Kidney epithelial cell (primary cell): ENCODE data around the gene CDK9. TPM values are rescaled to one million over a fixed set of nuclear protein-coding genes. Genes with fewer than 3 reads are reported as not detected.
A peak's percentile ranks its signal among the peaks of the same experiment; 100 is the strongest.

Source experiments
- DNase-seq: peaks from one replicate; pipeline ENCODE4 v3.0.0-alpha.2; 2010; ENCODE audit warnings: low read depth
- H3K27me3 ChIP-seq: 2 replicates; pipeline ENCODE4 v1.6.0; 2011; ENCODE audit warnings: low read length; ENCODE audit not compliant: control insufficient read depth, insufficient read depth
- H3K36me3 ChIP-seq: 2 replicates; pipeline ENCODE4 v1.5.1; 2011; ENCODE audit warnings: low read length; ENCODE audit not compliant: control insufficient read depth, insufficient read depth
- H3K4me3 ChIP-seq: 2 replicates; pipeline ENCODE4 v1.5.1; 2011; ENCODE audit warnings: low read depth, mild to moderate bottlenecking, control low read depth, low read length
- CTCF ChIP-seq: IDR thresholded peaks from 2 replicates; pipeline ENCODE4 v1.5.1; 2011; ENCODE audit warnings: mild to moderate bottlenecking, moderate library complexity, low read length, control low read depth, inconsistent platforms; ENCODE audit not compliant: insufficient read depth, poor library complexity, severe bottlenecking
- total RNA-seq: library from RNA; depleted of rRNA; stranded (reverse); fragments of >200 nt; gene quantifications from 2 replicates; pipeline ENCODE4 v1.2.3, GENCODE V29; 2015

Gene CDK9
- total RNA-seq, 1 donor from 2014 or later = 47.3 TPM

GRCh38 chr9:127816728-127817127 is 30.9 kb downstream of the CDK9 start:
- no peak overlapping the region for H3K4me3 ChIP-seq
- no peak for TF ChIP-seq CTCF
- H3K36me3 ChIP-seq = peaks cover 5% of the 10 kb centered on the region
- DNase-seq = no peak
- no peaks in the 10 kb centered on the region for H3K27me3 ChIP-seq

GRCh38 chr9:127817881-127818434 is 32.1 kb downstream of the CDK9 start:
- Histone ChIP-seq H3K36me3 (peaks cover 3% of the 10 kb centered on the region), H3K4me3 (no peak overlapping the region), H3K27me3 (no peaks in the 10 kb centered on the region)
- no peak for TF ChIP-seq CTCF
- DNase-seq = no peak

- H3K36me3 ChIP-seq = no peaks in the 10 kb centered on the region
- H3K27me3 ChIP-seq = no peaks in the 10 kb centered on the region
- DNase-seq = no peak
- H3K4me3 ChIP-seq = no peak overlapping the region
- TF ChIP-seq CTCF = no peak
Observed at GRCh38 chr9:127818574-127818973, 32.7 kb downstream of the CDK9 start.

GRCh38 chr9:127822108-127822507 is 36.3 kb downstream of the CDK9 start:
- no peaks in the 10 kb centered on the region for H3K36me3 ChIP-seq
- no peak for TF ChIP-seq CTCF
- H3K27me3 ChIP-seq = no peaks in the 10 kb centered on the region
- no peak for DNase-seq
- no peak overlapping the region for H3K4me3 ChIP-seq

GRCh38 chr9:127825319-127826051 is 39.7 kb downstream of the CDK9 start:
- H3K4me3 ChIP-seq = no peak overlapping the region
- no peak for DNase-seq
- H3K36me3 ChIP-seq = no peaks in the 10 kb centered on the region
- TF ChIP-seq CTCF = peak; percentile 54
- H3K27me3 ChIP-seq = no peaks in the 10 kb centered on the region
